ENCODE data around the gene MRPS2. TPM values are rescaled to one million over a fixed set of nuclear protein-coding genes. Genes with fewer than 3 reads are reported as not detected.
A peak's percentile ranks its signal among the peaks of the same experiment; 100 is the strongest.

The MRPS2 gene
- total RNA-seq, 5 donors from 2014 or later (not counting 1 experiment from before 2014, with no cell fraction given), result 17.7 to 36.6 (median 32.8) TPM

DNA sequence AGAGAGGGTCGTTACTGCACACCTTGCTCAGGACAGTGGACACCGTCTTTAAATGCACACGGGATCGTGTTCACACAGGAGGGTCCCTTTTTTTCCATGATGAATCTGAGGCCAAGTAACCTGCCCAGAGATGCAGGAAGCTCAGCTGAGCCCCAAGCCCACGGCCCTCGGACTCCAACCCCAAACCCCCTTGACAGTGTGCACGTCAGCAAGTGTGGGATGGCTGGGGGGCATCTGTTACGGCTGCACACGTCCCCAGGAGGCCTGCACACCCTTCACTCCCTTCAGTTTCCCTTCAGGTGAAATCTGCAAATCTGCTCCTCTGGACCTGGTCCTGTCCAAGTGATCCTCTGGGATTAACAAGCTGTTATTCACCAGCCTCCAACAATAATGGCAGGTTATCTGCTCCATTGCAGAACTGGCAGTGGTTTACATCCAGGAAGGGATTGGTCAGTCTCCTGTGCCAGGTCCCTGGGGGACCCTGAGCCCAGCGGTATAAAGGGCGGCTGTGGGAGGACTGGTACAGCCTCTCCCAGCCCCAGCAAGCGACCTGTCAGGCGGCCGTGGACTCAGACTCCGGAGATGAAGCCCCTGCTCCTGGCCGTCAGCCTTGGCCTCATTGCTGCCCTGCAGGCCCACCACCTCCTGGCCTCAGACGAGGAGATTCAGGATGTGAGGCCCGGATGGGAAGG, 20.6 kb downstream of the MRPS2 start, which contains the start of gene LCN1:
TSS of gene LCN1 (plus strand) at position 525 of the 692 bp plus-strand sequence. CDS start at position 583, 58 bp downstream.
- Mint-ChIP-seq H3K9me3 (no peaks in the 10 kb centered on the region), H3K4me3 (no peak within 1 kb of the TSS), H3K27ac (no peak within 1 kb of the TSS), H3K36me3 (no peaks in the 10 kb centered on the region), H3K4me1 (peaks cover 0 to 4% (median 0%) of the 10 kb centered on the region in 3 donors), H3K27me3 (peaks cover 11 to 23% of the 10 kb centered on the region in 2 donors)
- CTCF ChIA-PET, result no interaction called here
- Histone ChIP-seq H3K27ac (ENCODE audit: low read length) (no peak within 1 kb of the TSS), H3K9me3 (no peaks in the 10 kb centered on the region), H3K27me3 (replicated peaks in 1 of 2; ENCODE audit: control insufficient read depth in 2 of 2, extremely low read depth in 1 of 2, insufficient read depth in 2 of 2, low read length in 1 of 2) (peaks cover 0 to 37% of the 10 kb centered on the region in 2 experiments), H3K4me3 (ENCODE audit: control insufficient read depth in 1 of 2, extremely low read depth in 1 of 2, low read length in 1 of 2) (no peak within 1 kb of the TSS), H3K36me3 (ENCODE audit: control insufficient read depth in 2 of 2, extremely low read depth in 1 of 2, insufficient read depth in 1 of 2, low read length in 1 of 2) (no peaks in the 10 kb centered on the region), H3K4me1 (ENCODE audit: control insufficient read depth in 1 of 2, extremely low read depth in 1 of 2, insufficient read depth in 2 of 2, low read length in 2 of 2) (no peaks in the 10 kb centered on the region)
- DNase-seq (peak in 1 of 35 experiments; percentile 11), ATAC-seq (replicated peaks in 1 of 4) (no peak)
- POLR2A ChIA-PET, result no interaction called here
- 91% methylated on average over 10 of the region's 18 CpGs for WGBS (ENCODE audit: insufficient coverage)

DNA sequence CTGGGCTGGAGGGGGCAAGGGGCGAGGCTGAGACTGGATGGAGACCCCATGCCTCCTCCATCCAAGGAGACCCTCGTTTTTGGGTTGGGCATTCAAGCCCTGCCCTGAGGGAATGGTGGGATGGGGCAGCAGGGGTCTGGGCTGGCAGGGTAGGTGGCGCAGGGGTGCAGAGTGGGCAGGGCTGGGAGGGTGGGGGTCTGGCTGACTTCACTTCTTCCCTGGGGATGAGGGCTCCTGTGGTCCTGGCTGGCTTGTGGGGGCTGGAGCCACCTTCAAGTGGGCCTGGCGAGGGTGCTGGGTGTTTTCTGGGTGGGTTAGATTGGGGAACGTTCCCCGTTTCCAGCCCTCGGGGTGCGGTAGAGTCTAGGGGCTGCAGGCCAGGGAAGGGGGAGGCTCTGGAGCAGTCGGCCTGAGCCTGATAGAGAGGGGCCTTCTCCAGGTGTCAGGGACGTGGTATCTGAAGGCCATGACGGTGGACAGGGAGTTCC, 21.2 kb downstream of the MRPS2 start:
- no peak overlapping the region for H3K4me3 ChIP-seq (ENCODE audit: control insufficient read depth in 1 of 2, extremely low read depth in 1 of 2, low read length in 1 of 2)
- Mint-ChIP-seq H3K27me3 (peaks cover 11 to 23% of the 10 kb centered on the region in 2 donors), H3K36me3 (no peaks in the 10 kb centered on the region), H3K4me1 (no peaks in the 10 kb centered on the region), H3K4me3 (no peak overlapping the region), H3K9me3 (no peaks in the 10 kb centered on the region), H3K27ac (no peak overlapping the region)
- peak in 1 of 35 experiments; percentile 10 for DNase-seq
- no peaks in the 10 kb centered on the region for H3K36me3 ChIP-seq (ENCODE audit: control insufficient read depth in 2 of 2, extremely low read depth in 1 of 2, insufficient read depth in 1 of 2, low read length in 1 of 2)
- no peak for ATAC-seq (replicated peaks in 1 of 4)
- H3K9me3 ChIP-seq, result no peaks in the 10 kb centered on the region
- no peaks in the 10 kb centered on the region for H3K4me1 ChIP-seq (ENCODE audit: control insufficient read depth in 1 of 2, extremely low read depth in 1 of 2, insufficient read depth in 2 of 2, low read length in 2 of 2)
- CTCF ChIA-PET, result no interaction called here
- POLR2A ChIA-PET, result no interaction called here
- no peak overlapping the region for H3K27ac ChIP-seq (ENCODE audit: low read length)
- peaks cover 0 to 35% of the 10 kb centered on the region in 2 experiments for H3K27me3 ChIP-seq (replicated peaks in 1 of 2; ENCODE audit: control insufficient read depth in 2 of 2, extremely low read depth in 1 of 2, insufficient read depth in 2 of 2, low read length in 1 of 2)
- 88% methylated on average over 3 of the region's 11 CpGs for WGBS (ENCODE audit: insufficient coverage)

GRCh38 chr9:135522137-135522877, 21.8 kb downstream of the MRPS2 start:
- Histone ChIP-seq H3K9me3 (no peaks in the 10 kb centered on the region), H3K4me1 (ENCODE audit: control insufficient read depth in 1 of 2, extremely low read depth in 1 of 2, insufficient read depth in 2 of 2, low read length in 2 of 2) (no peaks in the 10 kb centered on the region), H3K27ac (ENCODE audit: low read length) (no peak overlapping the region), H3K4me3 (ENCODE audit: control insufficient read depth in 1 of 2, extremely low read depth in 1 of 2, low read length in 1 of 2) (no peak overlapping the region), H3K27me3 (replicated peaks in 1 of 2; ENCODE audit: control insufficient read depth in 2 of 2, extremely low read depth in 1 of 2, insufficient read depth in 2 of 2, low read length in 1 of 2) (peaks cover 0 to 41% of the 10 kb centered on the region in 2 experiments), H3K36me3 (ENCODE audit: control insufficient read depth in 2 of 2, extremely low read depth in 1 of 2, insufficient read depth in 1 of 2, low read length in 1 of 2) (no peaks in the 10 kb centered on the region)
- POLR2A ChIA-PET, result no interaction called here
- Mint-ChIP-seq H3K4me3 (no peak overlapping the region), H3K4me1 (no peaks in the 10 kb centered on the region), H3K36me3 (no peaks in the 10 kb centered on the region), H3K27ac (no peak overlapping the region), H3K27me3 (peaks cover 11 to 23% of the 10 kb centered on the region in 2 donors), H3K9me3 (no peaks in the 10 kb centered on the region)
- WGBS (ENCODE audit: insufficient coverage), result 63% methylated on average over 12 of the region's 16 CpGs
- CTCF ChIA-PET, result no interaction called here
- DNase-seq, result peak in 1 of 35 experiments; percentile 10
- no peak for ATAC-seq (replicated peaks in 1 of 4)

GRCh38 chr9:135522931-135523330, 22.4 kb downstream of the MRPS2 start:
- Histone ChIP-seq H3K4me3 (ENCODE audit: control insufficient read depth in 1 of 2, extremely low read depth in 1 of 2, low read length in 1 of 2) (no peak overlapping the region), H3K27ac (ENCODE audit: low read length) (no peak overlapping the region), H3K27me3 (replicated peaks in 1 of 2; ENCODE audit: control insufficient read depth in 2 of 2, extremely low read depth in 1 of 2, insufficient read depth in 2 of 2, low read length in 1 of 2) (peaks cover 0 to 42% of the 10 kb centered on the region in 2 experiments), H3K4me1 (ENCODE audit: control insufficient read depth in 1 of 2, extremely low read depth in 1 of 2, insufficient read depth in 2 of 2, low read length in 2 of 2) (no peaks in the 10 kb centered on the region), H3K9me3 (no peaks in the 10 kb centered on the region), H3K36me3 (ENCODE audit: control insufficient read depth in 2 of 2, extremely low read depth in 1 of 2, insufficient read depth in 1 of 2, low read length in 1 of 2) (no peaks in the 10 kb centered on the region)
- WGBS (ENCODE audit: insufficient coverage), result 62% methylated on average over 9 of the region's 17 CpGs
- no peak overlapping the region for H3K4me3 Mint-ChIP-seq
- no peaks in the 10 kb centered on the region for H3K4me1 Mint-ChIP-seq
- H3K27ac Mint-ChIP-seq, result no peak overlapping the region
- no peaks in the 10 kb centered on the region for H3K9me3 Mint-ChIP-seq
- no peaks in the 10 kb centered on the region for H3K36me3 Mint-ChIP-seq
- POLR2A ChIA-PET, result no interaction called here
- ATAC-seq (replicated peaks in 1 of 4), result no peak
- CTCF ChIA-PET, result no interaction called here
- peaks cover 6 to 20% of the 10 kb centered on the region in 2 donors for H3K27me3 Mint-ChIP-seq
- DNase-seq, result peak in 1 of 35 experiments; percentile 12

DNA sequence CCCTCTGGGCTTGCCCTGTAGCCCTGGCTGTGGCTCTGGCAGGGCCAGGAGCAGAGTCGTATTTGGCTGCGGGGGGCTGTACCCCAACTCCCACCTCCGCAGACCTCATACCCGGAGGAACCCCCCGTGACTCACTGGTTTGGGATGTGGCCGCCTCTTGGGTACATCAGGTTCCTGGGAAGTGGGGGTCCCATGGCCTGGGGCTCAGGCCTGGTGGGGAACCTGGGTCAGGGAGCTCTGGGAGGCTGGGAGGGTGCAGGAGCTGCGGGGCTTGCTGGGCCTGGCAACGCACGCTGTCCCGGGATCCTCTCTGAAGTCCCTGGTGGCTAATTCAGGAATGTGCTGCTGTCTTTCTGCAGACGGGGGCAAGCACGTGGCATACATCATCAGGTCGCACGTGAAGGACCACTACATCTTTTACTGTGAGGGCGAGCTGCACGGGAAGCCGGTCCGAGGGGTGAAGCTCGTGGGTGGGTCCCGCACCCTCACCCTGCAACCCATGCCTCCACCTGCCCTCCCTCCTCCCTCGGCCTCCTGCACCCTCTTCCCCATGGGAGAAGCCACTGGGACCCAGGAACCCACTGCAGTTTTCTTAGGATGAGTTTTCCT, 23.1 kb downstream of the MRPS2 start:
- H3K4me1 ChIP-seq (ENCODE audit: control insufficient read depth in 1 of 2, extremely low read depth in 1 of 2, insufficient read depth in 2 of 2, low read length in 2 of 2), result no peaks in the 10 kb centered on the region
- peaks cover 0 to 42% of the 10 kb centered on the region in 2 experiments for H3K27me3 ChIP-seq (replicated peaks in 1 of 2; ENCODE audit: control insufficient read depth in 2 of 2, extremely low read depth in 1 of 2, insufficient read depth in 2 of 2, low read length in 1 of 2)
- Mint-ChIP-seq H3K27ac (no peak overlapping the region), H3K36me3 (no peaks in the 10 kb centered on the region), H3K4me1 (no peaks in the 10 kb centered on the region), H3K9me3 (no peaks in the 10 kb centered on the region), H3K4me3 (no peak overlapping the region), H3K27me3 (peaks cover 6 to 20% of the 10 kb centered on the region in 2 donors)
- DNase-seq, result peak in 1 of 35 experiments; percentile 8
- 91% methylated on average over 14 of the region's 21 CpGs for WGBS (ENCODE audit: insufficient coverage)
- CTCF ChIA-PET, result no interaction called here
- H3K4me3 ChIP-seq (ENCODE audit: control insufficient read depth in 1 of 2, extremely low read depth in 1 of 2, low read length in 1 of 2), result no peak overlapping the region
- H3K27ac ChIP-seq (ENCODE audit: low read length), result no peak overlapping the region
- H3K36me3 ChIP-seq (ENCODE audit: control insufficient read depth in 2 of 2, extremely low read depth in 1 of 2, insufficient read depth in 1 of 2, low read length in 1 of 2), result no peaks in the 10 kb centered on the region
- POLR2A ChIA-PET, result no interaction called here
- no peak for ATAC-seq (replicated peaks in 1 of 4)
- no peaks in the 10 kb centered on the region for H3K9me3 ChIP-seq

GRCh38 chr9:135524130-135524861, 23.8 kb downstream of the MRPS2 start:
- DNase-seq (peak in 2 of 35 experiments; percentile 9 to 12), ATAC-seq (replicated peaks in 1 of 4) (no peak)
- ChIA-PET CTCF (no interaction called here), POLR2A (no interaction called here)
- no peaks in the 10 kb centered on the region for H3K9me3 ChIP-seq
- no peak overlapping the region for H3K27ac ChIP-seq (ENCODE audit: low read length)
- Mint-ChIP-seq H3K9me3 (no peaks in the 10 kb centered on the region), H3K4me1 (no peaks in the 10 kb centered on the region), H3K27me3 (peaks cover 6 to 19% of the 10 kb centered on the region in 2 donors), H3K4me3 (no peak overlapping the region), H3K27ac (no peak overlapping the region), H3K36me3 (no peaks in the 10 kb centered on the region)
- no peaks in the 10 kb centered on the region for H3K4me1 ChIP-seq (ENCODE audit: control insufficient read depth in 1 of 2, extremely low read depth in 1 of 2, insufficient read depth in 2 of 2, low read length in 2 of 2)
- H3K4me3 ChIP-seq (ENCODE audit: control insufficient read depth in 1 of 2, extremely low read depth in 1 of 2, low read length in 1 of 2), result no peak overlapping the region
- H3K36me3 ChIP-seq (ENCODE audit: control insufficient read depth in 2 of 2, extremely low read depth in 1 of 2, insufficient read depth in 1 of 2, low read length in 1 of 2), result no peaks in the 10 kb centered on the region
- 81% methylated on average over 22 of the region's 27 CpGs for WGBS (ENCODE audit: insufficient coverage)
- H3K27me3 ChIP-seq (replicated peaks in 1 of 2; ENCODE audit: control insufficient read depth in 2 of 2, extremely low read depth in 1 of 2, insufficient read depth in 2 of 2, low read length in 1 of 2), result peaks cover 0 to 42% of the 10 kb centered on the region in 2 experiments

Measured in T-cell (primary cell).